Natural killer cell (primary cell): Measurements from ENCODE around the gene GPLD1. TPM values are rescaled to one million over a fixed set of nuclear protein-coding genes. Genes with fewer than 3 reads are reported as not detected.

ENCODE experiments used
- ATAC-seq, 3 donors: fragments of 150-1000 bp in 2 of 3; fragments of 200-7000 bp in 1 of 3; cut with Tn5 transposase; 1 replicate in 1 of 3; 2 replicates in 2 of 3; pipeline ENCODE4 v1.10.0; 2021; ENCODE audit warnings: mild to moderate bottlenecking in 2 of 3, moderate library complexity in 2 of 3
- DNase-seq, 2 donors: peaks; one replicate each; pipeline versions ENCODE4 v3.0.0 to v3.0.0-alpha.2; 2013 to 2021; ENCODE audit warnings: mixed read lengths in 1 of 2
- H3K27ac ChIP-seq: one replicate; pipeline ENCODE4 v1.5.1; 2013; ENCODE audit warnings: mild to moderate bottlenecking, low read length
- H3K27me3 ChIP-seq: one replicate; pipeline ENCODE4 v1.6.1; 2013; ENCODE audit warnings: low read length; ENCODE audit not compliant: control insufficient read depth, insufficient read depth
- H3K36me3 ChIP-seq: one replicate; pipeline ENCODE4 v1.6.1; 2013; ENCODE audit warnings: low read length; ENCODE audit not compliant: control insufficient read depth, insufficient read depth
- H3K4me1 ChIP-seq: one replicate; pipeline ENCODE4 v1.6.1; 2013; ENCODE audit warnings: low read length; ENCODE audit not compliant: control insufficient read depth, insufficient read depth
- H3K4me3 ChIP-seq: one replicate; pipeline ENCODE4 v1.5.1; 2013; ENCODE audit warnings: low read length
- H3K9me3 ChIP-seq: one replicate; pipeline ENCODE4 v1.6.1; 2013; ENCODE audit warnings: low read length; ENCODE audit not compliant: control insufficient read depth, insufficient read depth
- H3K27ac Mint-ChIP-seq, 2 donors: one replicate each; pipeline ENCODE4 v1.8.0; 2022; ENCODE audit warnings: mild to moderate bottlenecking in 2 of 2, mixed read lengths in 2 of 2, moderate library complexity in 1 of 2
- H3K27me3 Mint-ChIP-seq, 2 donors: one replicate each; pipeline ENCODE4 v1.8.0; 2022; ENCODE audit warnings: low read depth in 2 of 2, mixed read lengths in 2 of 2
- H3K36me3 Mint-ChIP-seq: one replicate; pipeline ENCODE4 v1.8.0; 2022; ENCODE audit warnings: mixed read lengths
- H3K4me1 Mint-ChIP-seq, 2 donors: one replicate each; pipeline ENCODE4 v1.8.0; 2022; ENCODE audit warnings: mixed read lengths in 2 of 2
- H3K4me3 Mint-ChIP-seq: one replicate; pipeline ENCODE4 v1.8.0; 2022; ENCODE audit warnings: mild to moderate bottlenecking, moderate library complexity, mixed read lengths
- H3K9me3 Mint-ChIP-seq, 2 donors: one replicate each; pipeline ENCODE4 v1.8.0; 2022; ENCODE audit warnings: mixed read lengths in 2 of 2
- WGBS: methylation state at CpG from one replicate; pipeline ENCODE4 v1.1.7; 2013; ENCODE audit warnings: missing lambda C conversion rate; ENCODE audit not compliant: insufficient coverage; 5-methylcytosine and 5-hydroxymethylcytosine counted together
- intact Hi-C: fragments of 100-400 bp; cut with micrococcal nuclease; formaldehyde crosslinking; loops from one replicate; pipeline ENCODE4 v1.14.2; 2022
- total RNA-seq, 4 donors: library from RNA; stranded (reverse); fragments of 120-200 nt in 1 of 4; gene quantifications; one replicate each; pipeline versions ENCODE4 v1.2.3 to v1.2.4, GENCODE V29; 2013 to 2022
- TF ChIP-seq, protein P1 (sequence below): fragments of 200-600 bp; IDR thresholded peaks from one replicate; pipeline ENCODE4 v1.8.0; 2022; ENCODE audit warnings: antibody characterized with exemption

The GPLD1 gene
- total RNA-seq, 3 donors from 2014 or later (not counting 1 experiment from before 2014, with no cell fraction given) = 0.86 to 1.3 (median 0.88) TPM

DNA sequence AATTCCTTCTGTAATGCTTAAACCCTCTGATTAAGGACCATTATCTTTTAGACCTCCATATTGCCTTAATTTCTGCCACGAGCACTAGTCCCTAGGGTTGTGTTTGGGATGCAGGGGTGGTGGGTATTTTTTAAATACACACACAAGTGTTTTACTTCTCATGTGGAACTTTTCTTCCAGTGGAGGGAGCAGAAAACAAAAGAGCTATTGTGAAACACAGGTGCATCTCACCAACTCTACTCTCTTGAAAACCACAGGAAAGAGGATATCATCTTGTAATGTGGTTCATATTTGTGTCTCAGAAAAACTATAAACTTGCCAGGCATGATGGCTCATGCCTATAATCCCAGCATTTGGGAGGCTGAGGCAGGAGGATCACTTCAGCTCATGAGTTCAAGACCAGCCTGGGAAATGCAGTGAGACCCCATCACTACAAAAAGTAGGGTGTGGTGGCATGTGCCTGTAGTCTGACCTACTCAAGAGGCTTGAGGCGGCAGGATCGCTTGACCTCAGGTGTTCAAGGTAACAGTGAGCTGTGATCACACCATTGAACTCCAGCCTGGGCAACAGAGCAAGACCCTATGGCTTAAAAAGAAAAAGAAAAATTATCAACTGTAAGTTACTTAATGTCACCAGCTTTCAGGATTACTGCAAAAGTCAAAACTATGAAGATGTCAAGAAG lies 49.4 kb downstream of the GPLD1 start:
- H3K27me3 ChIP-seq = no peaks in the 10 kb centered on the region
- Mint-ChIP-seq H3K9me3 (no peaks in the 10 kb centered on the region), H3K27me3 (no peaks in the 10 kb centered on the region), H3K4me1 (no peaks in the 10 kb centered on the region), H3K27ac (no peak overlapping the region), H3K36me3 (no peaks in the 10 kb centered on the region), H3K4me3 (no peak overlapping the region)
- WGBS = 93% methylated on average over 2 of the region's 3 CpGs
- ATAC-seq (no peak), DNase-seq (no peak)
- no peaks in the 10 kb centered on the region for H3K4me1 ChIP-seq
- H3K9me3 ChIP-seq = no peaks in the 10 kb centered on the region
- TF ChIP-seq, protein P1, sequence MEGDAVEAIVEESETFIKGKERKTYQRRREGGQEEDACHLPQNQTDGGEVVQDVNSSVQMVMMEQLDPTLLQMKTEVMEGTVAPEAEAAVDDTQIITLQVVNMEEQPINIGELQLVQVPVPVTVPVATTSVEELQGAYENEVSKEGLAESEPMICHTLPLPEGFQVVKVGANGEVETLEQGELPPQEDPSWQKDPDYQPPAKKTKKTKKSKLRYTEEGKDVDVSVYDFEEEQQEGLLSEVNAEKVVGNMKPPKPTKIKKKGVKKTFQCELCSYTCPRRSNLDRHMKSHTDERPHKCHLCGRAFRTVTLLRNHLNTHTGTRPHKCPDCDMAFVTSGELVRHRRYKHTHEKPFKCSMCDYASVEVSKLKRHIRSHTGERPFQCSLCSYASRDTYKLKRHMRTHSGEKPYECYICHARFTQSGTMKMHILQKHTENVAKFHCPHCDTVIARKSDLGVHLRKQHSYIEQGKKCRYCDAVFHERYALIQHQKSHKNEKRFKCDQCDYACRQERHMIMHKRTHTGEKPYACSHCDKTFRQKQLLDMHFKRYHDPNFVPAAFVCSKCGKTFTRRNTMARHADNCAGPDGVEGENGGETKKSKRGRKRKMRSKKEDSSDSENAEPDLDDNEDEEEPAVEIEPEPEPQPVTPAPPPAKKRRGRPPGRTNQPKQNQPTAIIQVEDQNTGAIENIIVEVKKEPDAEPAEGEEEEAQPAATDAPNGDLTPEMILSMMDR = no peak
- no peak overlapping the region for H3K27ac ChIP-seq
- H3K36me3 ChIP-seq = no peaks in the 10 kb centered on the region
- no peak overlapping the region for H3K4me3 ChIP-seq
- intact Hi-C loops = no loop called here

DNA sequence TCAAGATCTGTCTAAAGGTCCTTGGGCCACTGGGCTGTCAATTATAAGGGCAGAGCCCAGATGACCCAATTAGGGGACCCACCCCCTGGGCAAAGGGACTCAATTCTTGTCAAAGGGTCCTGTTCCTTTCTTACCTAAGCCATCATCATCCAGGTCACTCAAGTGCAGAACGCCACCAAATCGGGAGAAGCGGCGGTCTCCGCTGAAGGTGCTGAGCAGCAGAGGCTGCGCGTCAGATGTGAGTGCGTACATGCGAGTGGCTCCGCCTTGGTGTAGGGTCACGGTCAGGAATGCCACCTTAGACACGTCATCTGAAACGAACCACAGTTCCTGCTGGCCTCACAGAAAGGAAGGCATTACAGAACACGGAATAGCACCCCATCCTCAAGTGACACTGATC lies 52.4 kb downstream of the GPLD1 start:
- no peak overlapping the region for H3K4me3 Mint-ChIP-seq
- intact Hi-C loops = no loop called here

DNA sequence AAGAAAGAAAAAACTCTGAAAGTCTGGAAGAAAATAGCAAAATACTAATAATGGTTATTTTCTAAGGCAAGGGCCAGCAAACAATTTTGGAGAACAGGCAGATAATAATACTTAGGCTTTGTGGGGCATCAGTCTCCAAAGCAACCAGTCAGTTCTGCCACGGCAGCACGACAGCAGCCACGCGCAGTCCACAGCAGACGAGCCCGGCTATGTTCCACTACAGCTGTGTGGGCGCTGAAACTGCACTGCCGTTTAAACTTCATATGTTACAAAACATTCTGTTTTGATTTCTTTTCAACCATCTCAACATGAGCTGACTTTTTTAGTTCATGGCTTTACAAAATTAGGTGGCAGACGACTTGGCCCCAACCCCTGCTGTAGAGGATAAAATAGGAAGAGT lies 56.8 kb downstream of the GPLD1 start:
- TF ChIP-seq, protein P1 = no peak
- no peak overlapping the region for H3K27ac ChIP-seq
- no peaks in the 10 kb centered on the region for H3K27me3 ChIP-seq
- Mint-ChIP-seq H3K36me3 (no peaks in the 10 kb centered on the region), H3K27me3 (no peaks in the 10 kb centered on the region), H3K9me3 (no peaks in the 10 kb centered on the region), H3K27ac (no peak overlapping the region), H3K4me3 (no peak overlapping the region), H3K4me1 (no peaks in the 10 kb centered on the region)
- DNase-seq = no peak
- intact Hi-C loops = no loop called here
- no peak for ATAC-seq
- no peaks in the 10 kb centered on the region for H3K9me3 ChIP-seq
- no peaks in the 10 kb centered on the region for H3K4me1 ChIP-seq
- no peaks in the 10 kb centered on the region for H3K36me3 ChIP-seq
- WGBS = 97% methylated on average over 9 of the region's 9 CpGs
- H3K4me3 ChIP-seq = no peak overlapping the region

More for the DNA sequence above, 52.4 kb downstream of the GPLD1 start:
- no peak overlapping the region for H3K27ac ChIP-seq
- no peaks in the 10 kb centered on the region for H3K4me1 Mint-ChIP-seq
- no peaks in the 10 kb centered on the region for H3K9me3 ChIP-seq
- no peak overlapping the region for H3K4me3 ChIP-seq
- no peaks in the 10 kb centered on the region for H3K27me3 Mint-ChIP-seq
- H3K27ac Mint-ChIP-seq = no peak overlapping the region
- H3K36me3 Mint-ChIP-seq = no peaks in the 10 kb centered on the region
- no peaks in the 10 kb centered on the region for H3K36me3 ChIP-seq
- H3K4me1 ChIP-seq = no peaks in the 10 kb centered on the region
- DNase-seq (no peak), ATAC-seq (no peak)
- WGBS = 92% methylated on average over 14 of the region's 14 CpGs
- TF ChIP-seq, protein P1 = no peak
- H3K27me3 ChIP-seq = no peaks in the 10 kb centered on the region
- no peaks in the 10 kb centered on the region for H3K9me3 Mint-ChIP-seq

DNA sequence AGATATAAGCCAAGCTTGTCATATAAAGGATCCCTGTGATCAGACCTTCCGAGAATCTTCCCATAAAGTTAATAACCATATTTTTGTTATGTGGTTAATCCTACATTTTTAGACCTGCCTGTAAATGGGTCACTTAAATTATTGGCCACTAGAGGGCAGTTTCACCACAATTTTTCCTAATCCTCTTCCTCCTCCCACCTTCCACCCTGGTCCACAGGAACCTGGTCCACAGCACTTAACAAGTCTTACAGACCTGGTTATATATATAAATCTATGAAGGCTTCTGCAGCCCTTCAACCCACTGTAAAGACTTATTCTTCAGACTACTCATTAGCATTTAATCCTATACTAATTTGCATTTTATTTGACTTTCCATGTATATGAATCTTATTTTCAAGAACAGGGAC lies 58.3 kb downstream of the GPLD1 start:
- ATAC-seq (peak; percentile 44 to 70 (median 60)), DNase-seq (peak in 1 of 2 donors; percentile 65)
- intact Hi-C loops = no loop called here
- H3K4me3 Mint-ChIP-seq = no peak overlapping the region
- no peaks in the 10 kb centered on the region for H3K4me1 Mint-ChIP-seq
- no peaks in the 10 kb centered on the region for H3K9me3 Mint-ChIP-seq
- WGBS = no CpG with 5 or more reads among the region's 1 CpG
- no peaks in the 10 kb centered on the region for H3K27me3 ChIP-seq
- TF ChIP-seq, protein P1 = peak; percentile 76
- no peaks in the 10 kb centered on the region for H3K4me1 ChIP-seq
- H3K36me3 Mint-ChIP-seq = peaks cover 7% of the 10 kb centered on the region
- peaks cover 3% of the 10 kb centered on the region for H3K36me3 ChIP-seq
- H3K27me3 Mint-ChIP-seq = no peaks in the 10 kb centered on the region
- no peak overlapping the region for H3K27ac ChIP-seq
- H3K9me3 ChIP-seq = no peaks in the 10 kb centered on the region
- no peak overlapping the region for H3K27ac Mint-ChIP-seq
- no peak overlapping the region for H3K4me3 ChIP-seq
